Measurements from ENCODE around the gene PNKP.

GRCh38 chr19:49863935-49864320 lies 3.4 kb downstream of the PNKP start:
- TF ChIP-seq SP3 (tag by site-specific recombination; IDR thresholded peaks at IDR 0.05), result no peak
- TF ChIP-seq CTCF (tag by site-specific recombination; IDR thresholded peaks at IDR 0.05), result no peak

Data from HEK293 (cell line).